Embryonic facial prominence (tissue), 1 donor: Measurements from ENCODE around the gene TLE5.
"Not testable (repeated sequence)": the region's sequence is repeated elsewhere in the genome, so short reads cannot be mapped to it uniquely, and the experiment has no call there.

Experiments used
- DNase-seq: peaks from one replicate; pipeline ENCODE4 v3.0.0-alpha.2; 2016; ENCODE audit errors: extremely low spot score

The TLE5 gene

DNA sequence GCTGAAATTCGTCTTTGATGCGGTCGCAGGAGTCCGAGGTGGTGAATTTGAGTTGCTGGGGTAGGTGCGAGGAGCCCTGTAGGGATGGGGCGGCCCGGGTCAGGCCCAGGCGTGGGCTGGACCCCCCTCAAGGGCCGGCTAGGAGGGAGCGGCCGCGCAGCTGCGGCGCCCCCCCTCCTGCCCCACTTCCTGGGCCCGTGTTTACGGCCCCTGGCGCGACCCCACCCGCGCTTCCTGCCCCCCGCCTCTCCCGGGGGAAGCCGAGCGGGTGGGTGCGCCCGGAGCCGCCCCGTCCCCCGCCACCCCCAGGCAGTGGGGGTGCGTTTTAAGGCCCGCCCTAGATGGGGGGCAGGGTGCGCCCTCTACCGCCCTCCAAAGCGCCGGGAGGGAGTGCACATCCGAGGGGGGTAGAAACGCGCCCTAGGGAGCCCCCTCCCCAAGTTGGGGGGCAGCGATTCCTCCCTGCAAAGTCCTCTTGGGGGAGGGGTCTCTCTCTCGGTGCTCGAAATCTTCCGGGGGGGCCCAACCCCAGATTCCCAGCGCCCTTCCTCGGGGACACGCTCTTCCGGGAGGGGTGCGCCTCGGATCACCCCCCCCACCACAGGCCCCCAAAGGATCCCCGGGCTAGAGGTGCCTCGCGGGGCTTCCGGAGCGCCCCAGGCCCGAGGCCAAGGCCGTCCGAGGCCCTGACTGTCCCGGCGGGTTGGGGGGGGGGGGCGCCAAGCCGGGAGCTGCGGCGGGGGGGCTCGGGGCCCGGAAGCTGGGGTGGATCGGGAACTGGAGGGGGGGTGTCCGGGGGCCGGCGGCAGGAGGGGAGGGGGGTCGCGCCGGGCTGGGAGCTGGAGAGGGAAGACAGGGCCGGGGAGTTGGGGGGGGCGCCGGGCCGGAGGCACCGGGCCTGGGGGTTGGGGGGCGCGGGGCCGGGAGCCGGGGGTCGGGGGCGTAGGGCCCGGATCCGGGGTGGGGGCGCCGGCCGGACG, 823 bp downstream of the TLE5 start:
- no peak for DNase-seq

DNA sequence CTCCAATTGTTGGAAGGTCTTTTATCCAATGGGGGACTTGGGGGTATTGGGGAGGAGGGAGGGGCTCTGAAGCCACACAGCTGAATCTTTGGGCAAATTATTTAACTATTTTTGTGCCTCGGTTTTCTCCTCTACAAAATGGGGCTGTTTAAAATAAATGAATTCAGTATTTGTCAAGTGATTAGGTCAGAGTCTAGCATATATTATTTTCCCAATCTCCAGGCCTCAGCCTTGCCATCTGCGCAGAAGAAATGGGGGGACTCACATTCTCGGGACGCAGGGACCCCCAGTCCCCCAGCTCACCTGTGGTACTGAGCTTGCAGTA, 1.5 kb downstream of the TLE5 start:
- no peak for DNase-seq

DNA sequence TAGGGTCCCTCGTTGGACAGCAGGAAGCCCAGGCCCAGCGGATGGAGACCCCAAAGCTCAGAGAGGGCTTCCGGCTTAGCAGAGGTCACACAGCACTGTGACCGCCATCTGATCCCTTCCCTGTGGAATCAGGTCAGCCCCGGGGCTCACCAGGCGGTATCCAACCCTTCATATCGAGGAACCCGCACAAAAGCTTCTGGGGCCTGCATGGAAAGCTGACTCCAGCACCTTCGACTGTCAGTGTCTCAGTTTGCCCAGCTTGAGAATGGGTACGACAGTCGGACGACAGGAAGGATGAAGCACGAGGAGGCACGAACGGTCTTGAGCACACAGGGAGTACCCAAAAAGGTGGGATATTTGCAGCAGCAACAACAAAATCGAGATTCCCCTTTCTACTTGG, 2.6 kb downstream of the TLE5 start:
- no peak for DNase-seq

DNA sequence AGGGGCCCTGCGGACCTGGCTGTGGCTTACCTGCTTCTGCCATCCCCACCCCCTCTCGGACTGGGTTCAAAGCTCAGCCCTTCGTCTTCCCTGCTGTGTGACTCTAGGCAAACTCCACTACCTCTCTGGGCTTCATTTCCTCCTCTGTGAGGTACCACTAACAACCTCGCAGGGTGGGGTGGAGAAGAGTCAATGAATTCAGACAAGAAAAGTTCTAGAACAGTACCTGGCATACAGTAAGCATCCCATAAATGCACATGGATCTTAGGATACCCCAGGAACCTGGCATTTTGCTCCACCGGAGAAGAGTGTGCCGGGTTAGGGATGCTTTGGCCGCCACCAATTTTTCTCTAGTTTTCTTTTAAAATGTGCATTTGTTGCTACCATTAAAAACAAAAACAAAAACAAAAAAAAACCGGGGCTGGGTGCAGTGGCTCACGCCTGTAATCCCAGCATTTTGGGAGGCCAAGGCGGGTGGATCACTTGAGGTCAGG, 3.4 kb downstream of the TLE5 start:
- DNase-seq: no peak

DNA sequence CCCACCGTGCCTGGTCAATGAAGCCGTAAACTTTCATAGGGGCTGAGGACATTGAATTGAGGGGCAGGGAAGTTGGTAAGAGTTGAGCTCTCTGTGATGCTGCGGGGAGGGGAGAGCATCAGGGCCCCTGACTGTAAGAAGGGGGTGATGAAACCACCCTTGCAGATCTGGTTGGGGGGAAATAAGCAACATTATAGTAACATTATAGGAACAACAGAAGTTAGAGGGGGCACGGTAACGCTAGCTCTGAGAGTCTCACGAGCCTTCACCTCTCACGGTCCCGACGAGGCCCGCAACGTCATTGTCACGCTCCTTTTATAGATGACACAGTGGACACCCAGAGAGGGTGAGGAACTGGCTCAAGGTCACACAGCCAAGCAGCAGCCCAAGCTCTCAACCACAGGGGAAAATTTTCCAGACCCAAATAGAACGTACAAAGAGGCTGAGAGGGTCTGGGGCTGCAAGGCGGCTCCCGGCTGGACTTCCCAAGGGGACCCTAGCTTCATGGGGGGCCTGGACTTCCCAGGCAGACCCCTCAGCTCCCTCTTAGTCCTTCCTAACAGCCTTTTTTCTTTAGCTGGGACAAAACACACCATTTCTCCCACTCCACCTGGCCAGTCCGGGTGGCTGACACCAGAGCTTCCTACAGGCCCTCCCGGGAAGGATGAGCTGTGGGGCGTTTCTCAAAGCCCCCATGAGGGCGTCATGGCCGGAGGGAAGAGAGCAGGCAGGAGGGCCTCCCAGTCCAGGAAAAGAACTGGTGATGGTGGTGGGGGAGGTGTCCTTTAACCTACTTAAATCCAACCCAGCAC, 4.1 kb downstream of the TLE5 start:
- DNase-seq: no peak

DNA sequence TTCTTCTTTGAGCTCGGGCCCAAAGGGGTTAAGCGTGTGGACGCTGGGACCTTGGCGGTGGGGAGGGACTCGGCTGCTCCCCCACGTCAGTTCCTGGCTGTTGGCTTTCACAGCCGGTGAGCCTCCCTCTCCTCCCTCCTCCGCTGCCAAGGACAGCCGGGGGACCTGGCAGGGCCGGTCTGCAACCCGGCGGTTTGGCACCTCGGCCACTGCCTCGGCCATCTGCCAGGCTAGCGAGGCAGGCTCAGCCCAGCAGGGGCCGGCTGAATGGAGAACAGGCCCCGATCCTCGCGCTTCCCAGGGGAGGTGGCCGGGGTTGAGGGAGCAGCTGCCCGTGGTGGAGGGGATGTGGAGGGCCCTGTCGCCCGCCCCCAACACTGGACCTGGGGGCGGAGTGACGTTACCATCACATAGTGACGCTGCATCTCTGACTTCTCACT, 5.0 kb downstream of the TLE5 start:
- DNase-seq: no peak

DNA sequence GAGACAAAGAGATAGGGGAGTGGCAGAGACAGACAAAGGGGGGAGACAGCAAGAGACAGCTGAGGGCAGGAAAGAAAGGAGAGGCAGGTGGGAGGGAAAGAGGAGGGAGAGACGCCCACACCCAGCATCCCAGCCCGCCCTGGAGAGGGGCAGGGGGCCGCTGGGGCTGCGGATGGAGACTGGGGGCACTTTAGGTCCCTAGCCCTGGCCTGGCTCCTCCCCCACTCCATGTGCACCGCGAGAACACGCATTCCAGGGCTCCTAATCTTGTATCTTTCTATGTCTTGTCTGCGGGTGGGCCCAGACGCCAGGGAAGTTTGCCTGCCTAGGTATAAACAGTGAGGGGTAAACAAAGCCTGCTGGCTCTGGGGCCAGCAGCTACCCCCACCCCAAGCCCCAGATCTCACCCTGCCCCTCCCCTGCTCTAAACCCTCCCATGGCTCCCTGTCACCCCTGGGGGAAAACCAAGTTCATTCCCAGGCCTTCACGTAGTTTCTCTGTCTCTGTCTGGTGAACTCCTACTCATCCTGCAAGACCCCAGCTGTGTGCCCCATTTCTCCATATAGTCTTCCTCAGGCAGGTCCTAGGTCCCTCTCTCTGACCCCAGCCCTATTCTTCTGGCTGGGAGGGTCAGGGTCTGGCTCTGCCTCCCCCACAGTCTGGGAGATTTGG, 5.7 kb downstream of the TLE5 start:
- DNase-seq: no peak

DNA sequence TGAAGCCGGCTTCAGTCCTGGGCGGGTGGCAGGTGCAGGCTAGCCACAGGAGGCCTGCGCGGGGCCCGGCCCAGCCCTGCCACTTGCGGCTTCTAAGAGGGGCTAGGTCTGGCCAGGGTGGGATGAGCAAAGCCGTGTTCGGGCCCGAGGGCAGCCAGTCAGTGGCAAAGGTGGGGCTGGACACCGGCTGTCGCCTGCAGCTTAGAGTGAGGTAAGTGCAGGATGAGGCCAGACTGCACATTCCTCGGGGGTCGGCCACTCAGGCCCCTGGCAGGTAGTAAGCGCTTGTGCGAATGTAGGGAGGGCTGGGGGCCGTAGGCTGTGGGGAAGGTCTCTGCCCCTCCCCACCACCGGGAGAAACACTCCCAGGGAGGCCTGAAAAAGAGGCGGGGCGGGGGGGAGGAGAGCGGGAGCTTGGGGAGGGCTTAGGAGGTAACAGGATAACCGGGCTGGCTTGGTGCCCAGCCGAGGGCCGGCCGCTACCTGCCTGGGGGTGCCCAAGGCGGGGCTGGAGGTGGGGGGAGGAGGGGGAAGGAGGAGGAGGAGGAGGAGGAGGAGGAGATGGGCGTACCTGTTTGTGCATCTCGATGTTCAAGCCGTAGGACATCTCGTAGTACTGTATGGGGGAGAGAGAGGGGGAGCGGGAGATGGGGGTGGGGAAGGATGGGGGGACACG, 6.4 kb downstream of the TLE5 start:
- DNase-seq: peak; percentile 60

DNA sequence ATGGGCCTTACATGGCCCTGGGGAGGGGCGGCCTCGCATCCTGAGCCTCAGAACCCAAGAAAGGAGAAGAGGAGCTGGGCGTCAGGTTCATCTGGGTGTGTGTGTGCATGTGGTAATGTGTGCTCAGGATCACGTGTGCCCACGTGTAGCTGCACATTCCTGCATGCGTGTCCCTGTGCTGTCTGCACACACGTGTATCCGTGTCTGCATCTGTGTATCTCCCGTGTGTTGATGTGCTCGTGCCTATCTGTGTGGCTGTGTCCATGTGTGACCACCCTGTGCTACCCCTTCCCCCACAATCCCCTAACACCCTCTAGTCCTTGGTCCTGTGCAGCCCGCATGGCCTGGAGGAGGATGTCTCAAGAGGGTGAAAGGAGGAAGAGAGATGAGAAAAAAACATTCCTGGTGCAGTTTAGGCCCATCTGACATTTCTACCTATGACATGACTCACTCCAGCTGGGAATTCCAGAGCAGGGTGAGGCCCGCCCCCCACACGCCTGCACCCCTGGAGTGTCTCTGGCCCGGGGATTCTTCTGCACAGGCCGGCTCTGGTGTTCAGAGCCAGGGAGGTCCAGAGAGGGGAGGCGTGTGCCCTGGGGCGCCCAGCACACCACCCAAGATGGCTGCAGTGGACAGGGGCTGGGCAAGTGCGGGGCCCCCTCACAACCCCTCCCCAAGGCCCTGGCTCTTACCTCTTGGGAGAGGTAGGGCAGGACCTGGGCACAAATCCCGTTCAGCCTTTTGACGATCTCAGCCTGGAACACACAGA, 7.1 kb downstream of the TLE5 start:
- DNase-seq: no peak

DNA sequence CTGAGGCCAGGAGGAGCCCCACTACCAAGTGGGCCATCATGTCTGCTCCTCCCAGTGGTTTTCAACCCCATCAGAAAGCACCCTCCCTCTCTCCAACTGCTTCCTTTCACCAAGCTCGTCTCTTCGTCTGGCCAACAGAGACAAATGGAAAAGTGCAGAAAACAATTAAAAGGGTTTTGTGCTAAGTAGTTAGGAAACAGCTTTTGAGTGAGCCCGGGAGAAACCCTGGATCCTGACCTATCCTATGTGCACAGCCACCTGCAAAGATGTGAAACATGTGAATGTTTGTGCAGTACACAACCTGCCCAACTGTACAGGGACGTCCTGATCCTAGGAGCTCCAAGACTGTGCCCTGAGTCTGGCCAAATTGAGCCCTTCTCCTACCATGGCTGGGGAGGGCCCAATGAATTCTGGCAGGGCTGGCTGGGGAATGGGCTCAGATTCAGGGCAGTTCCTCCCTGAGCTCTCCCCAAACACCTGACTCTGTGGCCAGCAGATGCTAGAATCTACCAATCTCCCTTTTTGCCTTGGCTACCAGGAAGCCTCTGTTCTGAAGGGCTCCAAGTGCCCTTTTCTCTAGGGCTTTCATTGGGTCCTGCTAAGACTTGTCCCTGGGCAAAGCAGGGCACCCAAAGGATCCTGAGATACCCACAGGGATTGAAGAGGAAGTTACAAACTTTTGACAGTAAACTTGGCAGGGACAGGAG, 7.9 kb downstream of the TLE5 start:
- DNase-seq: no peak

DNA sequence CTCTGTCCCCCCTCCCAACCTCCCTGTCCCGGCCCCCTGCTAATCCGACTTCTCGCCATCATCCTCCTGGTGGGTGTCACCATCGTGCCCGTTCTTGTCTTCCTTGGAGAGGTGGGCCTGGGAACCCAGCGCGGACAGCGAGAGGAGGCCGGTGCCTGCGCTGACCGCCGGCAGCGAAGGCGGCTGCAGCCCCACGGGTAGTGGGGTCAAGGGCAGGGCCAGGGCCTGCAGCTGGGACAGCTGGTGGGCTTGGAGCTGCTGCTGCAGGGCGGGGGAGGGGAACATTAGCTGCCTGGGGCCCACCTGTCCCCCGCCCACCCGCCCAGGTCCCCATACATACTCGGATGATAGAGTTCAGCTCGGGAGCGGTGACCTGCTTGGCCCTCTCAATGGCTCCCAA, 8.5 kb downstream of the TLE5 start:
- DNase-seq: no peak

DNA sequence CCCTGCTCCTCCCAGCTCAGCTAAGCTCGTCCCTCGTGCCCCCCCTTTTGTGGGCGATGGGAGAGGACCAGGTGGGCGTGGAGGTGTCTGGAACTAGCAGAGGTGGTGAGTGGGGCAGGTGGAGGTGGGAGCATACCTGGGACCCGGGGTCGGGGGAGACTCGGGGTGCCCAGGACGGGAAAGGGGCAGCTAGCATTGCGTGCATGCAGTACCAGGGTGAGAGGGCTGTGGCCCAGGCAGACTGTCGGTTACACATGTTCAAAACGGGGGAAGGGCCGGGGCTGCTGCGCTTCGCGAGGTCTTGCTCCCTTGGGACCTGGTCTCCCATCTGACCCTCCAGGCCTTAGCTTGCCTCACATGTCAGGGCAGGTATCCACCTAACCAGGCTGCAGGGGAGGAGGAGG, 9.1 kb downstream of the TLE5 start:
- DNase-seq: no peak

DNA sequence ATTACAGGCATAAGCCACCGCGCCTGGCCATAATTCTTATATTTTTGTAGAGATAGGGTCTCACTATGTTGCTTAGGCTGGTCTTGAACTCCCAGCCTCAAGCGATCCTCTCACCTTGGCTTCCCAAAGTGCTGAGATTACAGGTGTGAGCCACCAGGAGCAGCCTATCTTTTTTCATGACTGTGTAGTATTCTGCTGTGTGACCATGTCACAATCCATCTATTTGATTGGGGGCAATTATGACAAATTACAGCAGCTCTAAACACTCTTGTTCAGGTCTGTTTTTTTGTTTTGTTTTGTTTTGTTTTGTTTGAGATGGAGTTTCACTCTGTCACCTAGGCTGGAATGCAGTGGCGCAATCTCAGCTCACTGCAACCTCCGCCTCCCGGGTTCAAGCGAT, 12.3 kb downstream of the TLE5 start:
- DNase-seq: not testable (repeated sequence)

DNA sequence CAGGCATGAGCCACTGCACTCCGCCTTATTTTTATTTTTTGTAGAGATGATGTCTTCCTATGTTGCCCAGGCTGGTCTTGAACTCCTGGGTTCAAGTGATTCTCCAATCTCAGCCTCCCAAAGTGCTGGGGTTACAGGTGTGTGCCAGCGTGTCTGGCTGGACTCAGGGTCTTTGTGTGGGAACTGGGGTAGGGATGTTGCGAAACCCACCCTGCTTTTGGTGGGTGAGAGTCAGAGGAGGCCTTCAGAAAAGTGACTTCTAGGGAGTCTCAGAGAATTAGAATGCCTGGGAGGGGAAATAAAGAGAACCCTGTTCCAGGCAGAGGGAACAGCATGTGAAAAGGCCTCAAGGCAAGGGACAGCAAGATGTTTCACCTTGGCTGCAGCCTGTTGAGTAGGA, 13.2 kb downstream of the TLE5 start:
- DNase-seq: no peak

DNA sequence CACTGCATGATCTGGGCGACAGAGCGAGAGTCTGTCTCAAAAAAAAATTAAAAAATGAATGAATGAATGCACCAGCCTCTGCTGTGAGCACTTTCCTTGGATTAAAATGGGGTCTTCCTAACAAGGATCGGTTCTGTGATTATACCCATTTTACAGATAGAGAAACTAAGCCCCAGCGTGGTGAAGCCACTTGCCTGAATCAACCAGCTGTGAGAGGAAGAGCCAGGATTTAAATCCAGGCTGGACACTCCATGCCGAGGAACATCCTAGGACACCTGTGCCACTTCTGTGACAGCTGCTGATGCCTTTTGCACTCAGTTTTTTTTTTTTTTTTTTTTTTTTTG, 14.1 kb downstream of the TLE5 start:
- no peak for DNase-seq

DNA sequence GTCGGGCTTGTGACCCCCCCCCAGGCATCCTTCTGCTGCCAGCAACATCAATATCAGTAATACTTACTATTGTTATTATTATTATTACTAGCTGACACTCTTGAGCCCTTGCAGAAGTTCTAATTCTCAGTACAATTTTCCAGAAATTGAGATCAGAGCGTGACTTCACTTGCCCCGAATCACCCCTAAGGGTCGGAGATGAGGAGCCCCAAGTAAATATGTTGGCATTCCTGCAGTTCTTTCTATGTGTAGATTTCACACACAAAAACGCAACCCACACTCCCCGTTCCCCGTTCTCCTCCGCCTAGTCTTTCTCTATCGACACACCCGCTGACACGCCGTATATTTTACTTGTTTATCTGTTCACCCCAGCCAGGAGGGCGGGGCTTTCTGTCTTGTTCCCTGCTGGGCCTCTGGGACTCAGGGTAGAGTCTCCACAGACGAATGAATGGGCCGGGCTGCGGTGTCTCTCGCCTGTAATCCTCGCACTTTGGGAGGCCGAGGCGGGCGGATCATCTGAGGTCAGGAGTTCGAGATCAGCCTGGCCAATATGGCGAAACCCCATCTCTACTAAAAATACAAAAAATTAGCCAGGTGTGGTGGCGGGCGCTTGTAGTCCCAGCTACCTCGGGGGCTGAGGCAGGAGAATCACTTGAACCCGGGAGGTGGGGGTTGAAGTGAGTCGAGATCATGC, 14.7 kb downstream of the TLE5 start:
- peak; percentile 73 for DNase-seq

DNA sequence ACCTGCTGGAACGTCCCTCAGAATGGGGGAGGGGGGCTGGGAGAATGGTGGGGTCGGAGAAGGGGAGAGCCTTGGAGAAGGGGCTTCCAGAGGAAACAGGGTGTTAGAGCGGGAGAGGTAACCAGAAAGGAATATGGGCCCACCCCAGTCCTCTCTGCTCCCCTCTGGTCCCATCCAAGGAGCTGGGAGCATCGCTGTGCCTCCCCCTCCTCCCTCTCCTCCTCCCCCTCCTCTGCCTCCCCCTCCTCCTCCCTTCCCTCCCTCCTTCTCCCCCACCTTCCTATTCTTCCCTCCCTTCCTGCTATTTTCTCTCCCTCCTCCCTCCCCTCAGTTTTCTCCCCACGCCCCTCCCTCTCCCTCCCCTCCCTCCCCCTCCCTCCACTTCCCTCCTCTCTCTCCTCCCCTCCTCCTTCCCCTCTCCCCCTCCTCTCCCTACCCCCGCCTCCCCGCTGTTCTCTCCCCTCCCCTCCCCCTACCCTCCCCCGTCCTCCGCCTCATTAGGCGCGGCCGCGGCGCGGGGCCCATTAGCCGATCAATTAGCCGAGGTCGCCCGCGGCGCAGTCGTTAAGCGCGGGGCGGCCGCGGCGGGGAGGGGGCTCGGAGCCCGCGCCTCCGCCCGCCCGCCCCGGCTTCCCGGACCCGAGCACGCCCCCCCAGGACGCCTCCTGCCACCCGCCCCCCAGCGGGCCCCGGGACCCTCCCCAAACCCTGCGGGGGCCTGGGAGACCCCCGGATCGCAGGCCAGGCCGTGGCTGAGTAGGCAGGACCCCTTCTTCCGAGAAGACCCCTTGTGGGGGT, 15.4 kb downstream of the TLE5 start:
- peak; percentile 65 for DNase-seq

DNA sequence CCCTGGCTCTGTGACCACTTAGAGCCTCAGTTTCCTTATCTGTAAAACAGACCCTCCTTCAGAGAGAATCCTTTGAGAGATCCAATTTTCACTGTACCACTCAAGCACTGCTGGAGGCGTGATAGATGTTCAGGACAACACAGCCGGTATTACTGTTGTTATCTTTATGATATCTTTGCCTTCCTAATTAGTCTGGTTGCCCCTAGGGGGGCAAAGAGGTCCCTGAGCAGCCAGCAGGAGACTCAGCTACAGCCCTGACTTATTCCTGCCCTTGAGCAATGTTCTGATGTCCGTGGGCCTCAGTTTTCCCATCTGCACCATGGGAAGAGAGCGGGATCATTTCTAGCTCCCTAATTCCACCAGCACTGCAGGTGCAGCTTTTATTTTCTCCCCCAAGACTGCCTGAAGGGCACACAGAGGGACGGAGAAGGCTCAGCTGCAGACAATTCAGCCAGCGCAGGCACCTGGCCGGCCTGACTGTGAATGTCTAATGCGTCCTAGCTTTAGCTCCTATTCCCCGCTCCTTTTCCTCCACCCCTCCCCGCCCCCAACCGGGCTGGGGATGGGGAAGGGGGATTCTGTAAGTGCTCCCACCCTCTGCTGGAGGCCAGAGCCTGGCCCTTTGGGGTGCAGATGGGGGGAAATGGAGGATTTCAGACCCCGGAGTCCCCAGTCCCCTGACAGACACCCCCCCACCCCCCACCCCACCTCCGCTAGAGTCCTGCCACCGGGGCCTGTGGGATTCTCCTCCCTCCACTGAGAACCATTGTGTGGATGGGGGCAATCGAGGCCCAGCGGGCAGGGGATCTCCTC, 16.2 kb downstream of the TLE5 start:
- no peak for DNase-seq
